ENCODE data around the gene FBXL20.

- TF ChIP-seq CTCF (conservative IDR thresholded peaks at IDR 0.05; ENCODE audit: low read length) = no peak
- no peak for TF ChIP-seq EZH2phosphoT487 (IDR thresholded peaks at IDR 0.05; ENCODE audit: borderline replicate concordance)
Measured at GRCh38 chr17:39339272-39339671, 62.2 kb downstream of the FBXL20 start.

All from Loucy (cell line).